ENCODE results near the gene REN. TPM values are rescaled to one million over a fixed set of nuclear protein-coding genes. Genes with fewer than 3 reads are reported as not detected.

Gene REN
- total RNA-seq, 1 donor from 2014 or later, result not detected

- Histone ChIP-seq H3K36me3 (ENCODE audit: insufficient read depth, low read length) (no peaks in the 10 kb centered on the region), H3K27ac (ENCODE audit: low read depth, low read length) (no peak overlapping the region), H3K27me3 (ENCODE audit: insufficient read depth, low read length) (peaks cover 7% of the 10 kb centered on the region), H3K4me3 (ENCODE audit: insufficient read depth, low read depth, low read length) (no peak overlapping the region), H3K4me1 (ENCODE audit: insufficient read depth, low read length) (peaks cover 15% of the 10 kb centered on the region), H4K20me1 (ENCODE audit: insufficient read depth, low read length) (no peaks in the 10 kb centered on the region), H3K79me2 (ENCODE audit: insufficient read depth, low read length) (no peaks in the 10 kb centered on the region), H3K9me3 (ENCODE audit: insufficient read depth, low read depth, low read length) (no peaks in the 10 kb centered on the region), H3K4me2 (ENCODE audit: low read length) (no peak overlapping the region), H3K9ac (ENCODE audit: low read length) (no peak overlapping the region), H2AFZ (ENCODE audit: low read depth, low read length) (no peak overlapping the region)
- Mint-ChIP-seq H3K27me3 (ENCODE audit: low read depth, unreplicated experiment) (peaks cover 8% of the 10 kb centered on the region), H3K4me1 (ENCODE audit: low read depth, unreplicated experiment) (peaks cover 9% of the 10 kb centered on the region), H3K27ac (ENCODE audit: unreplicated experiment) (no peak overlapping the region), H3K9me3 (ENCODE audit: unreplicated experiment) (no peaks in the 10 kb centered on the region), H3K4me3 (ENCODE audit: unreplicated experiment) (no peak overlapping the region), H3K36me3 (ENCODE audit: low read depth, unreplicated experiment) (peaks cover under 1% of the 10 kb centered on the region)
- no peak for FAIRE-seq
- no peak for DNase-seq (ENCODE audit: low read depth)
- TF ChIP-seq EZH2 (IDR thresholded peaks at IDR 0.05; ENCODE audit: insufficient read depth, low read length), result no peak
- no peak for TF ChIP-seq CTCF (IDR thresholded peaks at IDR 0.05; ENCODE audit: insufficient read depth, low read depth, low read length)
Measured at GRCh38 chr1:204203206-204203767, 37.1 kb upstream of the REN start.

- no peak overlapping the region for H2AFZ ChIP-seq (ENCODE audit: low read depth, low read length)
- TF ChIP-seq EZH2 (IDR thresholded peaks at IDR 0.05; ENCODE audit: insufficient read depth, low read length), result no peak
- TF ChIP-seq CTCF (IDR thresholded peaks at IDR 0.05; ENCODE audit: insufficient read depth, low read depth, low read length), result no peak
- no peak for DNase-seq (ENCODE audit: low read depth)
- H3K79me2 ChIP-seq (ENCODE audit: insufficient read depth, low read length), result no peaks in the 10 kb centered on the region
- H3K27me3 Mint-ChIP-seq (ENCODE audit: low read depth, unreplicated experiment), result peaks cover 6% of the 10 kb centered on the region
- FAIRE-seq, result no peak
- H3K4me2 ChIP-seq (ENCODE audit: low read length), result no peak overlapping the region
- peaks cover 7% of the 10 kb centered on the region for H3K27me3 ChIP-seq (ENCODE audit: insufficient read depth, low read length)
- peaks cover 20% of the 10 kb centered on the region for H3K4me1 ChIP-seq (ENCODE audit: insufficient read depth, low read length)
- H3K4me3 ChIP-seq (ENCODE audit: insufficient read depth, low read depth, low read length), result no peak overlapping the region
- no peak overlapping the region for H3K9ac ChIP-seq (ENCODE audit: low read length)
- H3K27ac ChIP-seq (ENCODE audit: low read depth, low read length), result no peak overlapping the region
- no peak overlapping the region for H3K27ac Mint-ChIP-seq (ENCODE audit: unreplicated experiment)
- peaks cover 12% of the 10 kb centered on the region for H3K4me1 Mint-ChIP-seq (ENCODE audit: low read depth, unreplicated experiment)
- no peaks in the 10 kb centered on the region for H4K20me1 ChIP-seq (ENCODE audit: insufficient read depth, low read length)
- peaks cover 2% of the 10 kb centered on the region for H3K36me3 Mint-ChIP-seq (ENCODE audit: low read depth, unreplicated experiment)
- H3K9me3 ChIP-seq (ENCODE audit: insufficient read depth, low read depth, low read length), result no peaks in the 10 kb centered on the region
- no peaks in the 10 kb centered on the region for H3K9me3 Mint-ChIP-seq (ENCODE audit: unreplicated experiment)
- H3K4me3 Mint-ChIP-seq (ENCODE audit: unreplicated experiment), result no peak overlapping the region
- H3K36me3 ChIP-seq (ENCODE audit: insufficient read depth, low read length), result no peaks in the 10 kb centered on the region
Measured at GRCh38 chr1:204202481-204202880, 36.3 kb upstream of the REN start.

- H3K36me3 ChIP-seq (ENCODE audit: insufficient read depth, low read length), result no peaks in the 10 kb centered on the region
- H3K9ac ChIP-seq (ENCODE audit: low read length), result no peak overlapping the region
- H4K20me1 ChIP-seq (ENCODE audit: insufficient read depth, low read length), result no peaks in the 10 kb centered on the region
- no peak overlapping the region for H3K4me2 ChIP-seq (ENCODE audit: low read length)
- no peak overlapping the region for H3K4me3 Mint-ChIP-seq (ENCODE audit: unreplicated experiment)
- H3K79me2 ChIP-seq (ENCODE audit: insufficient read depth, low read length), result no peaks in the 10 kb centered on the region
- peaks cover 3% of the 10 kb centered on the region for H3K27me3 Mint-ChIP-seq (ENCODE audit: low read depth, unreplicated experiment)
- no peak overlapping the region for H3K27ac ChIP-seq (ENCODE audit: low read depth, low read length)
- TF ChIP-seq EZH2 (IDR thresholded peaks at IDR 0.05; ENCODE audit: insufficient read depth, low read length) (no peak), CTCF (IDR thresholded peaks at IDR 0.05; ENCODE audit: insufficient read depth, low read depth, low read length) (no peak)
- no peak overlapping the region for H3K27ac Mint-ChIP-seq (ENCODE audit: unreplicated experiment)
- H3K4me1 ChIP-seq (ENCODE audit: insufficient read depth, low read length), result peaks cover 24% of the 10 kb centered on the region
- H3K9me3 Mint-ChIP-seq (ENCODE audit: unreplicated experiment), result no peaks in the 10 kb centered on the region
- H2AFZ ChIP-seq (ENCODE audit: low read depth, low read length), result no peak overlapping the region
- H3K4me3 ChIP-seq (ENCODE audit: insufficient read depth, low read depth, low read length), result no peak overlapping the region
- H3K4me1 Mint-ChIP-seq (ENCODE audit: low read depth, unreplicated experiment), result peaks cover 17% of the 10 kb centered on the region
- H3K36me3 Mint-ChIP-seq (ENCODE audit: low read depth, unreplicated experiment), result peaks cover 2% of the 10 kb centered on the region
- no peak for FAIRE-seq
- peaks cover 3% of the 10 kb centered on the region for H3K27me3 ChIP-seq (ENCODE audit: insufficient read depth, low read length)
- DNase-seq (ENCODE audit: low read depth), result no peak
- no peaks in the 10 kb centered on the region for H3K9me3 ChIP-seq (ENCODE audit: insufficient read depth, low read depth, low read length)
Measured at GRCh38 chr1:204201348-204202040, 35.4 kb upstream of the REN start.
